ENCODE measurements around the gene ZNF385A.

The ZNF385A gene

DNA sequence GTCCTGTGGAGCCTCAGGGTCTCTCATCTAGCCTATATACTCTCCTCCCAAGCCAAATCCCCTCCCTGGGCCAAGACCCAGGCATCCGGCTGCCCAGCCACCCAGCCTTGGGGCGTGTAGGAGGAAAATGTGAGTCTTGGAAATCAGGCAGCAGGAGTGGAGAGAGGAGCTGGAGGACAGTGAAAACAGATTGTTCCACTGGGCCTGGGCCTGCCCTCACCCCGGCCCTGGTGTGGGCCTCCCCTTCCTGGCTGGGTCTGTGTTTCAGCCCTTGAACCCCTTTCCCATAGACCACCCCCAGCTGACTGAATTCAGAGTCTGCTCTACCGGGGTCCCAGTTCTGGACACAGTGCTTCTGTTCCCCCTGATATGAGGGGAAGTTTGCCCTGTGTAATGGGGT lies 27.8 kb upstream of the ZNF385A start:
- H3K27ac ChIP-seq, result no peak overlapping the region
- no peak for DNase-seq
- peaks cover 10% of the 10 kb centered on the region; the same call in 1 of the 2 replicates for H3K36me3 ChIP-seq
- no peak overlapping the region for H3K4me3 ChIP-seq (ENCODE audit: low read depth, low read length)
- H3K9me3 ChIP-seq (ENCODE audit: severe bottlenecking), result no peaks in the 10 kb centered on the region
- TF ChIP-seq, protein P1, sequence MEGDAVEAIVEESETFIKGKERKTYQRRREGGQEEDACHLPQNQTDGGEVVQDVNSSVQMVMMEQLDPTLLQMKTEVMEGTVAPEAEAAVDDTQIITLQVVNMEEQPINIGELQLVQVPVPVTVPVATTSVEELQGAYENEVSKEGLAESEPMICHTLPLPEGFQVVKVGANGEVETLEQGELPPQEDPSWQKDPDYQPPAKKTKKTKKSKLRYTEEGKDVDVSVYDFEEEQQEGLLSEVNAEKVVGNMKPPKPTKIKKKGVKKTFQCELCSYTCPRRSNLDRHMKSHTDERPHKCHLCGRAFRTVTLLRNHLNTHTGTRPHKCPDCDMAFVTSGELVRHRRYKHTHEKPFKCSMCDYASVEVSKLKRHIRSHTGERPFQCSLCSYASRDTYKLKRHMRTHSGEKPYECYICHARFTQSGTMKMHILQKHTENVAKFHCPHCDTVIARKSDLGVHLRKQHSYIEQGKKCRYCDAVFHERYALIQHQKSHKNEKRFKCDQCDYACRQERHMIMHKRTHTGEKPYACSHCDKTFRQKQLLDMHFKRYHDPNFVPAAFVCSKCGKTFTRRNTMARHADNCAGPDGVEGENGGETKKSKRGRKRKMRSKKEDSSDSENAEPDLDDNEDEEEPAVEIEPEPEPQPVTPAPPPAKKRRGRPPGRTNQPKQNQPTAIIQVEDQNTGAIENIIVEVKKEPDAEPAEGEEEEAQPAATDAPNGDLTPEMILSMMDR (IDR thresholded peaks at IDR 0.05; ENCODE audit: low read depth, low read length), result no peak
- H3K27me3 ChIP-seq (ENCODE audit: insufficient read depth, low read depth, severe bottlenecking), result no peaks in the 10 kb centered on the region

DNA sequence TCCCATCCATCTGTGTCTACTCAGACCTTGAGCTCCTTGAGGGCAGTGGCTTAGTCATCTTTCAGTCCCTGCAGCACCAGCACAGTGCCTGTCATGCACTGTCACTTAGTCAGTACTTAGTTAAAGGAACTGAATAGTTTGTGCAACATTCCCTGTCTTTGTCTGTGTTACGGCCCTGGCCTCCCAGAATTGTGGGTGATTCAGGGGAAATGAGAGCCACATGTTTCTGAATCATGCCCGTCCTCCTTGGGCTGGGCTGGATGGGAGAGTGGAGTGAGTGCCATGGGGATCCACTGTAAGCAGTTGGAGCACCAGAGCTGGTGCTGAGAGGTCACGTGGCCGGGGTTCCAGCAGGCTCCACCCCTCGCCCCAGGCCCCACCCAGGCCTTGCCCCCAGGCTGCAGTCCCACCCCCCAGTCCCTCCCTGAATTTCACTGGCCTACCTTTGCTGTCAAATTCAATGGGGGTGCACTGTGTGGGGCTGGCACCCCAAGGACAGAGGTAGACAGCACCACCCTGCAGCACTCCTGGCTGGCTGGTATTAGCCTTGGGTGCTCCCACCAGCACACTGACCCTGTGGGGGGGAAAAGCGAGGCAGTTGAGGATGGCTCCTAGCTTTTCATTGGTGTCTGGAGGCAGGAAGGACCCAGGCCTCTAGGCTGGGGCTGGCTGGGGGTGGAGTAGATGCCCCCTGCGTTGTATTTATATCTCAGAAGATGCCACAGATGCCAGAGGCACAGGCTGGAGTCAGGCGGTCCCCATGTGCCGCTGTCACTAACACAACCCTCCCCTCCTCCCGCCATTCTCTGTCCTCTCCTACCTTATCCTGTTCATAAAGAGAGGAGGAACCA lies 27.1 kb upstream of the ZNF385A start:
- Histone ChIP-seq H3K36me3 (peaks cover 13% of the 10 kb centered on the region), H3K27ac (no peak overlapping the region), H3K4me3 (ENCODE audit: low read depth, low read length) (no peak overlapping the region), H3K9me3 (ENCODE audit: severe bottlenecking) (no peaks in the 10 kb centered on the region), H3K27me3 (ENCODE audit: insufficient read depth, low read depth, severe bottlenecking) (no peaks in the 10 kb centered on the region)
- no peak for DNase-seq
- TF ChIP-seq, protein P1 (IDR thresholded peaks at IDR 0.05; ENCODE audit: low read depth, low read length), result no peak

DNA sequence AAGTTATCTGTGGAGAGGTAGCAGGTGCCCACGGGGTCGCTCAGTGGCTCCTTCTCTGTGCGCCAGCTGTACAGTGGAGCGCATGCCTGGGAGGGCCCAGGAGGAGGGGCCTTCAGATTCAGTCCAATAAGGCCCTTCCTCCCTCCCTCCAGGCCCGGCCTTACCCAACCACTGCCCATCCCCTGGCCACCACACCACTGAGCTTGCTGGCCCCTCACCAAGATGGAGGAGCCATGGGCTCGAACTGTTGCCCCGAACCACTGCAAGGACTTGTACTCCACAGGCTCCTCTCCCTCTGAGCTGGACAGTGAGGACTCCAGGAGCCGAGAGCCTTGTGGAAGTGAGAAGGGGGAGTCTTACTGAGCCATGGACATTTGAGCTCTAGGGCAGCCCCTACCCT lies 24.7 kb upstream of the ZNF385A start:
- Histone ChIP-seq H3K27me3 (ENCODE audit: insufficient read depth, low read depth, severe bottlenecking) (no peaks in the 10 kb centered on the region), H3K4me3 (ENCODE audit: low read depth, low read length) (no peak overlapping the region), H3K27ac (no peak overlapping the region), H3K9me3 (ENCODE audit: severe bottlenecking) (no peaks in the 10 kb centered on the region), H3K36me3 (peaks cover 13% of the 10 kb centered on the region)
- no peak for DNase-seq
- TF ChIP-seq, protein P1 (IDR thresholded peaks at IDR 0.05; ENCODE audit: low read depth, low read length), result no peak

DNA sequence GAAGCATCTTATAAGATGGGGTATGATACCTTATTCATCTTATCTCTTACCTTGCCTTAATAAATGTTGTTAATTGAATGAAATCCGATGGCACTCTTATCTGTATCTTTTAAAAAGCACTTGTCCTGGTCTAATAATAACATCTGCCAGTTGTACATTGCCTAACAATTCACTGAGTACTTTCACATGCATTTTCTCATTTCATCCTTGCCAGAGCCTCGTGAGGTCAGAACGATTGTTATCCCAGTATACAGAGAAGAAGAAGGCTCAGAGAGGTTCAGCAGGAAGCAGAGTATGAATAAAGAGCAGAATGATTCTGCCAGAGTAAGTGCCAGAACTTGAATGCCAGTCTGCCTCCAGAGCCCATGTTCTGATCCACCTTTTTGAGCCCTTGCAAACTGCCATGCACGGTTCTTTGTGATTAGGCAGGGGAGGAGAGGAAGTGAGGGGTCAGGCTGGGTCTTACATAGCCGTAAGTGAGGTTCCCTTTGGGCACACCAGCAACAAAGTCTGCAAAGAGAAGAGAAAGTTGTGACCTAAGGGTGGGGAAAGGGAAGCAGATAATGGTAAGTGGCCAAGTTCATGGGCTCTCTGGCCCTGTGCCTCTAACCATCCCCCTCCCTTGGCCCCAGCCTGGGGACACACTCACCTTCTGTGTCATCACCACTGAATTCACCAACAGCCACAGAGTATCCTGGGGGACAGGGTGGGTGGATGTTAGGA lies 22.8 kb upstream of the ZNF385A start:
- H3K27me3 ChIP-seq (ENCODE audit: insufficient read depth, low read depth, severe bottlenecking), result no peaks in the 10 kb centered on the region
- no peak overlapping the region for H3K27ac ChIP-seq
- no peak overlapping the region for H3K4me3 ChIP-seq (ENCODE audit: low read depth, low read length)
- H3K36me3 ChIP-seq, result peaks cover 13% of the 10 kb centered on the region
- TF ChIP-seq, protein P1 (IDR thresholded peaks at IDR 0.05; ENCODE audit: low read depth, low read length), result no peak
- no peak for DNase-seq
- H3K9me3 ChIP-seq (ENCODE audit: severe bottlenecking), result no peaks in the 10 kb centered on the region

DNA sequence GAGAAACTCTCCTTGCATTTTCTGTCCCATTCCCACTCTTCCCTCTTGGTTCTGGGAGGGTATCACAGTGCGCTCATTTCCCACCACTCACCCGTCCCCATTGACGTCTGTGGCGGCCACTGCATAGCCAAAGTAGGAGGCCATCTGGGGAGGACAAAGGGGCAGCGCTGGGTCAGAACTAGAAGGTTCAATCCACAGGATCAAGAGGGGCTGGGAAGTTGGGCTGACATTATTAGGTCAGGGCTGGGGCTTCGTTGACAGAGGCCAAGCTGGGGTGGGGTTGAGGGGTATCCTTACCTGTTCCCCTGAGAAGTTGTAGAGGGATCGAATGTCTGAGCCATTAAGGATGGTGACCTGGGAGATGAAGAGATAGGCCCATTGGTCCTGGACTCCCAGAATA lies 21.0 kb upstream of the ZNF385A start:
- no peak for DNase-seq
- H3K9me3 ChIP-seq (ENCODE audit: severe bottlenecking), result no peaks in the 10 kb centered on the region
- TF ChIP-seq, protein P1 (IDR thresholded peaks at IDR 0.05; ENCODE audit: low read depth, low read length), result no peak
- no peak overlapping the region for H3K27ac ChIP-seq
- H3K4me3 ChIP-seq (ENCODE audit: low read depth, low read length), result no peak overlapping the region
- peaks cover 17% of the 10 kb centered on the region for H3K36me3 ChIP-seq
- no peaks in the 10 kb centered on the region for H3K27me3 ChIP-seq (ENCODE audit: insufficient read depth, low read depth, severe bottlenecking)

Measured in WERI-Rb-1 (cell line).